NCI-H146 treated with DMSO at 0.1 percent for 48 hours (cell line): ENCODE data around the gene CBX5.
"Not testable (repeated sequence)": the region's sequence is repeated elsewhere in the genome, so short reads cannot be mapped to it uniquely, and the experiment has no call there.

Experiments
- DNase-seq: peaks from one replicate; lab custom pipeline; 2025; ENCODE audit not compliant: unreplicated experiment; lab: John Stamatoyannopoulos, UW

The CBX5 gene

DNA sequence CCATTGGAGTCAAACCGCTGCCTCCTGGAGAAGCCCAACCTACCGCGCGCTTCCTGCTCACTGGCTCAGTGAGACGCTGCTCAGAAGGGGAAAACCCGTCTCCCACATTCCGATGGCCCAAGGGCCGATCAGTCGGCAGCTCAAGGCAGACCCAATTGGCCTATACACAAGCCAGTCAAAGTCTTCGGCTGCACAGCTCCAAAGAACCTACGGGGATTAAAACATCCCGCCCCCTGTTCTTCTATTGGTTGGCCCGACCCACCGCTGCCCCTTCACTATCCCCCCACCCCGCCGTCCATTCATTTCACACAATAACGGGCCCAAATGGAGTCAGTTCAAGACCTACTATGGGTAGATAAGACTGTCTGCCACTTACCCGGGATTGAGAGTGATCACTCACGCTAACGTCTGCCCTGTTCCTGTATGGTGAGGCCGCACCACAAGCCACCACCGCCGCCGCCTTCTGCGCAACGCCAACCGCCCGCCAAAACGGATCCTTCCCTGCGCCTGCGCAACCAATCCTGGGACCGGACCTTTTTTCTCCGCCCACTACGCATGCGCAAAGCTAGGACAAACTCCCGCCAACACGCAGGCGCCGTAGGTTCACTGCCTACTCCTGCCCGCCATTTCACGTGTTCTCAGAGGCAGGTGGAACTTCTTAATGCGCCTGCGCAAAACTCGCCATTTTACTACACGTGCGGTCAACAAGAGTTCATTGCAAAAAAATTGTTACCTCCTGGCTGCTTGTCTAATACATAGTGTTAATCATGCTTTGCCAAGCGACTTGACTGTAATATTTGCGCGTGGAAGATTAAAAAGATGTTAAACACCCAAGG, at the start of gene CBX5:
CBX5 (minus strand) TSS at position 491 of the 836 bp plus-strand sequence. CDS start 22,472 bp downstream, outside the sequence.
- DNase-seq: peak; percentile 99

DNA sequence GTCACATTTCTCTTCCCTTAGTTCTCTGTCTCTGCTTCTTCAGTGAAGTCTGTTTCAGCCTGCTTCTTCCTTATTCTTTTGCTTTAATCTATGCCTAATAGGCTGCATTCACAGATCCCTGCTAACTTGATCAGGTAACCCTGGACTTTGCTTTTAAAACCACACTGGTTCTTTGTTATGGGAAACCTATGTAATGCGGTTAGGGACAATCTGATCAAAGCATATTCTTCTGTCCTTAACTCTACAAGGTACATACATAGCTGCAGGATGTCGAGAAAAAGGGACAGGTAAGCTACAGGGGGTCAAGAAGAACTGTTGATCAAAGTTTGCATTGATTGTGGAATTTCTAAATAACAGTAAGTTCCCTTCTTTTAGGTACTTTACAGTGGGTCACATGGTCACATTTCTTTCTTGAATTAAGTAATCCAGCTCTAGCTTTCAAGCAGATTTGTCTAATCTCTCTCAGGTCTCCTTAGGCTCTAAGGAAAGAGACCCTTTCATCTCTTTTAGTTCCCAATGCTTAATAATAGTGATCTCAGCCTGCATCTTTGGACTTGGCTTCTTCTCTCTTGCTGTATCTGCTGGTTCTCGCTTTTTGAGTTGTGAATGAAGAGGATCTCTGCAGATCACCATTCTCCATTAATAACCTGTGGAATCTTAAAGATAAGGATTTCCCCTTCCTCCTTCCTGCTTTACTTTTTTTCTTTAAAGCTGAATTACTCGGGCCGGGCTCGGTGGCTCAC, 48.8 kb upstream of the CBX5 start:
- DNase-seq: no peak

DNA sequence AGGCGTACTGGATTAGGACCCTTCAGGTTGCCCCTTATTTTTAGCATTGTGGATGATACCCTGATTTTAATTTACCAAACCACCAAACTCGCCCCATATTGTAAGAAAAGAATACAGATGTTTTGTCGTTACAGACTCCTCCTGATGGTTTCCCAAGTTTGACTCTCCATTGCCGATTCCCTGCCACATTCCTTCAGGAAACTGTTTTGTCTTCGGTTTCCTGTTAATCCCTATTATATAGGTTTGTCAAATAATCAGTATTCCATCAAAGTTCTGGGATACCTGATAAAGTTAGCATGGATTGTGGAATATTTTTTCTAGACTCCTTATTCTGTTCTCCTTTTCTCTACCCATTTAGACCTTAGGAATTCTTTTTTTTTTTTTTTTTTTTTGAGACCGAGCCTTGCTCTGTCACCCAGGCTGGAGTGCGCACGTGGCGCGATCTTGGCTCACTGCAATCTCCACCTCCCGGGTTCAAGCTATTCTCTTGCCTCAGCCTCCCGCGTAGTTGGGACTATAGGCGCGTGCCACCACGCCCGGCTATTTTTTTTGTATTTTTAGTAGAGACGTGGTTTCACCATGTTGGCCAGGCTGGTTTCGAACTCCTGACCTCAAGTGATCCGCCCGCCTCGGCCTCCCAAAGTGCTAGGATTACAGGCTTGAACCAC, 45.7 kb upstream of the CBX5 start:
- not testable (repeated sequence) for DNase-seq

DNA sequence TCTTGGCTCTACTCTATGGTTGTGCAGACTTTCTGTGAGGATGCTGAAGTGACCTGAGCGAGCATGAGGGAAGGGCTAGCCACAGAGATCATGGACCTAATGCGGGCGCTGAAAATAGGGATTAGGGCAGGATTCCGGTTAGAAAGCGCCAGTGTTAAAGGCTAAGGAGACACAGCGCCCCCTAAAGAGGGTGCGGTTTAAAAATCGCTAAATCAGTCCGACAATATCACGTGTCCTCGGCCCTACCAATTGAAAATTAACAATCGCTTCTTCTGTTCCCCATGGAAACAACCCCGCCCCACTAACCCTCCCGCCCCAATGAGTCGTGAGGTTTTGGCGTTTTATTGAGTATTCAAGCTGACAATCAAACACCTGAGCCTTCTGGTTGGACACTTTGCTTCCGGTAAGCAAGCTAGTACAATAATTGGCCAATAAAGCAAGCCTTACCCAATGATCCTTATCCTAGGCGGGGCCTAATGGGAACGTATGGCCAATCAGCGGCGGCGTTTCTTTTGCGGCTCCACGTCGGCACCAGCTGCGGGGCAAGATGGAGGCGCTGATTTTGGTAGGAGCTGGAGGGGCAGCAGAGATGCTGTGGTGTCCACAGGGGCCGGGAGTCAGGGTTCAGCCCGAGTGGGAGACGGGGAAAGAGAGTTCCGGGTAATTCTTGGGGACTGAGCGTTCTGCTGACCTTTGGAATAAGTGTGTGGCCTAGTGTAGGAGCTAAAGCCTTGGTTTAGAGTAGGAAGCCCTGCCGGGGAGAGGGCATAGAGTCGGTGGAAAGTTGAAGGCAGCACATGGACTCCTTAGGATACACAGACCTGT, 44.9 kb upstream of the CBX5 start, which contains the start of gene COPZ1:
COPZ1 (plus strand) TSS at position 515 of the 825 bp plus-strand sequence; CDS start at position 548, 33 bp downstream.
- DNase-seq: peak; percentile 100

DNA sequence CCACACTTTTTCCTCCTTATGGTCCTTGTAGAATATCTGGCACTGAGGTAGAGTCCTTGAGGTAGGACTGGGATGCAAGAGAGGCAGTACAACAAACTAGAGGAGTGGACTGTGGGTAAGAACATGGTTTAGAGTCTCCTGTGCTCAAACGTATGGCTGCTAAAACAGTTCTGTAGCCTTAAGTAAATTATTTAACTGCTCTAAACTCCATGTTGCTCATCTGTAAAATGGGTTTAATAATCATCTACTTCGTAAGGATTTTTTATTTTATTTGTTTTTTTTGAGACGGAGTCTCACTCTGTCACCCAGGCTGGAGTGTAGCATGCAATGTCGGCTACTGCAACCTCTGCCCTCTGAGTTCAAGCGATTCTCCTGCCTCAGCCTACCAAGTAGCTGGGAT, 41.4 kb upstream of the CBX5 start:
- DNase-seq: no peak

DNA sequence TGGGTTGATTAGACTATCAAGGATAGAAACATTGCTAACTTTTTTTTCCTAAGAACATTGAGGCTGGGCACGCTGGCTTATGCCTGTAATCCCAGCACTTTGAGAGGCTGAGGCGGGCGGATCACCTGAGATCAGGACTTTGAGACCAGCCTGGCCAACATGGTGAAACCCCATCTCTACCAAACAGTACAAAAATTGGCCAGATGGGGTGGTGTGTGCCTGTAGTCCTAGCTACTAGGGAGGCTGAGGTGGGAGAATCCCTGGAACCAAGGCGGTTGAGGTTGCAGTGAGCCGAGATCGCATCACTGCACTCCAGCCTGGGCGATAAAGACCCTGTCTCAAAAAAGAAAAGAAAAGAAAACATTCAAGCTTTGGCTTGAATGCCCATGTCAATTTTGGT, 32.4 kb upstream of the CBX5 start:
- DNase-seq: not testable (repeated sequence)

DNA sequence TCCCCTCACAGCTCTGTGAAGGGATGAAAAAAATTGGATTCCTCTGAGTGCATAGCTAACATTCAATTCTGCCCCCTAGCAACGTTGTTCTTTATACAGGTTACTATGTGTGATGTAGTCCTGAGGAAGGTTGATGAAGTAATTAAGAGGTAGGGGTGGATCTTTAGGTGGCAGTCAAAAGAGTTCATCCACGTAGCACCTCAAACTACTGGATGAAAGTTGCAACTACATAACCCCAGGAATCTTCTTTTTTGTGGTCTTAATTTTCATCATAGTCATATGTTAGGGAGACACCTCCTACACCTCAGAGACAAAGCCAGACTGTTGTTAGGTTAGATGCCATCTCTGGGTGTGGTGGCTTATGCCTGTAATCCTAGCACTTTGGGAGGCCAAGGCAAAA, 31.1 kb upstream of the CBX5 start:
- DNase-seq: no peak

DNA sequence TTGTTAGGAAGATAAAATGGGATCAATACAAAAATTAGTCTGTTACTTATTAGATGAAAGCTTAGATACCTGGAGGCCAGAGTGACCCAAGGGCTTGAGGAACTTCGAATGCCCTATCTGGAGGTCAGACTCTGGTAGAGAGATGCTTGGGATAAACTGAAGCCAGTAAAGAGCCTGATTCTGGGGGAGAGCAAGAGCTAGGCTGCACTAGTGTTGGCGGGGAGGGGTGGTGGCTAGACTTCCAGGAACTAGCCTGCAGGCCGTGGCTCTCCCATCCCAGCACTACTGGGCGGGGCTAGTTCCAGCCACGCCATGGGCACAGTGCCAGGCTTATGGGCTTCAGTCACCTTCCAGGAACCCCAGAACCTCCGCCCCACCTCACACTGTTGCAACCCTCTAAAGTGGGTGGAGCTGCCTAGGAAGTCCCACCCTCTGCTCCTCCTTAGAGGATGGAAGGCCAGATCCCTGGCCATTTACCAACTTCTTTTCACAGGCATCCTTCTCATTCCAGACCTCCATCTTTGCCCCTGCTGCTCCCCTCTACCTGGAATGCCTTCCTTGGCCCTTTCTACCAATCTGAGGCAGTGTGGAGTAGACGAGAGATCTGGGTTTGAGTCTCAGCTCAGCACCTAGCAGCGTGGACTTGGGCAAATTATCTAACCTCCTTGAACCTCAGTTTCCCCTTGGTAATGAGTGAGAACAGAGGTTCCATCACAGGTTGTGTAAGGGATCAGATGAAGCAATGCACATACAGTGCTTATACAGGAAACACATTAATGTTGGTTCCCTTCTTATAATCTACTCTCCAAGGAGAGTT, 27.2 kb upstream of the CBX5 start:
- DNase-seq: peak; percentile 16

DNA sequence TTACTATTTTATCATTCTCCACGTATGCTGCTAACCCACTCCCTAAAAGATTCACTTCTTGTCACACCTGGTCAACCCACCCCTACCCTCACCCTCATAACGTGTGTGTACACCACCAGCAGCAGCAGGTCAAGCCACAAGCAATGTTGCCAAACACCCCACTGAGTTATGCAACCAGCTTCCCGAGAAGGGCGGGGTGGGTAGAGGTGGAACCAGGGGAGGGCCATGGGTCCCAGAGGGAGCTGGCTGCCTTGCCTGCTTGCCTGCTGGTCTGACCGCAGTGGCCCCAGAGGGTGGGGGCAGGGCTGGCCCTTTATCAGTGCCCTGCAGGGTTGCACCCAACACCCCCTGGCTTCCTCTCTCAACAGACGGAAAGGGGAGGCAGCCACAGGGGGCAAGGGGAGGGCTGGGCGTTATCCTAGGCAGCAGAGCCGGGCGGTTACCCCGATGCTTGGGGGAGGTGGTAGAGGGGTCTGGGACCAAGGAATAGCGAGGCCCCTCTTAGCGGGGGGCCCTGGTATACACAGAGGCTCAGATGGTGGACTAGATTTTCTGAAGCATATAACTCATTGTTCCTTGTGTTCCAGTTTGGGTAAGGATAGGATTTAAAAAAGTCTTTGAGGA, 24.4 kb upstream of the CBX5 start:
- peak; percentile 36 for DNase-seq

DNA sequence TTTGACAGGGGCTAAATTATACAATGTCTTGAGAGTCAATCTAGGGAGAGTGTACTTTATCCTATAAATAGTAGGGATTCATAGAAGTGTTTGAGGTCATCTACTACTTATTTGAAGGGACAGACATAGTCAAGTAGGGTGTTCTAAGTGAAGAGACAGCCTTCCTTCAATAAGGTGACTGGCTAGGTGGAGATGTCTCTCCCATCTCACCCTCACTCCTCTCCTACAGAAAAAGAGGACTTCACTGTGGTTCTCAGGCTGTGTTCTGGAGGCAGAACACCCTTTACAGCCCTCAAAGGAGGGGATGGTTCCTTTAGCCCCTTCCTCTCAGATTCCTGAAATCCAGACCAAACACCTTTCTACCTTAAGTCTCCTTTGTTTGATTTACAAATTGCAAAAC, 23.7 kb upstream of the CBX5 start:
- no peak for DNase-seq

DNA sequence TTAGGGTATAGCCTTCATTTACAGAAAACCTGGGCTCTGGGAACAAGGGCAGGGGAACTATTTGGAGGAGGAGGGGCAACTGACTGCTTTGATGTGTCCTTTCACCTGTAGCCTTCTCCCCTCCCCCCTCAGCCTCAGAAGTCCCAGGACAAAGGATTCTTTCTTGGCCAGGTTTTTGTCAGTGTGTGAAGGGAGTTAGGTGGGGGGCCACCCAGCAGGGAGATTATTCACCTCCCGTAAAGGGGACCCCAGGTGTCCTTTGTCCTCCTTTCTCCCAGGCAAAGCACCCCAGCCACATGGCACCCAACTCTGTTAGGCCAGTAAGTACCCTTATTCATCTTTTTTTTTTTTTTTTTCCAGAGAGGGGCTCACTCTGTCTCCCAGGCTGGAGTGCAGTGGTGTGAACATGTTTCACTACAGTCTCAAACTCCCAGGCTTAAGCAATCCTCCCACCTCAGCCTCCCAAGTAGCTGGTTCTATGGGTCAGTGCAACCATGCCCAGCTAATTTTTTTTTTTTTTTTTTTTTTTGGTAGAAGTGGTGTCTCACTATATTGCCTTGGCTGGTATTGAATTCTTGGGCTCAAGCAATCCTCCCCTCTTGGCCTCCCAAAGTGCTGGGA, 21.6 kb upstream of the CBX5 start:
- DNase-seq: no peak

DNA sequence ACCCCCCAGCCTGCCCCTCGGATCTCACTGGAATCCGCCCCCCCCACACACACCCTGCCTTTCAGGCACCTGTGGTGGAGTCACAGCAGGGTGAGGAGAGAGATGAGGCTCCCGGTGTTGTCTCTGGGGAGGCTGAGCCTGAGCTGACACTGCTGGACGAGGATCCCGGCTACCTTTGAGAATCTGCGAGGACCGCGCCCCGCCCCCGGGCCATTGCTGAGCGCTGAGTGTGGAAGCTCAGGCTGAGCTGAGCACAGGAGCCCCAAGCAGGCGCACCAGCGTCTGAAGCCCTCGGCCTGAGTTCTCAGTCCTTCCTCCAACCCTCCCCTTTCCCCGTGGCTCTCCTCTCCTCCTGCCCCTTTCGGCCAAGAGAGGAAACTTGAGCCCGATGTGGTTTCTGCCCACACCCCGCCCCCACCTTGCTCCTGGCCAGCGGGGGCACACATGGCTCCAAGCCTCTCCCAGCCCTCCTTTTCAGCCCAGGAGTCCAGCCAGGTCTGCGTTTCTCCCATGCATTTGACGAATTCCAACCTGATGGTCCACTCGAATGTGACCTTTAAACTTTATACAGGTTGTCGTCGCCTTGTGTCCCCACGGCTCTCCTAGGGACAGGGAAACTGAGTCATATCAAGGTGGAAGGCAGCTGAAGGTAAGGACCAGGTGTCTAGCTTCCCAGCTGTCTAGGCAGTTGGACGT, 21.0 kb upstream of the CBX5 start, which contains the start of gene NFE2:
NFE2 (minus strand) TSS at position 284 of the 696 bp plus-strand sequence. CDS start 5,767 bp downstream, outside the sequence.
- peak; percentile 43 for DNase-seq

DNA sequence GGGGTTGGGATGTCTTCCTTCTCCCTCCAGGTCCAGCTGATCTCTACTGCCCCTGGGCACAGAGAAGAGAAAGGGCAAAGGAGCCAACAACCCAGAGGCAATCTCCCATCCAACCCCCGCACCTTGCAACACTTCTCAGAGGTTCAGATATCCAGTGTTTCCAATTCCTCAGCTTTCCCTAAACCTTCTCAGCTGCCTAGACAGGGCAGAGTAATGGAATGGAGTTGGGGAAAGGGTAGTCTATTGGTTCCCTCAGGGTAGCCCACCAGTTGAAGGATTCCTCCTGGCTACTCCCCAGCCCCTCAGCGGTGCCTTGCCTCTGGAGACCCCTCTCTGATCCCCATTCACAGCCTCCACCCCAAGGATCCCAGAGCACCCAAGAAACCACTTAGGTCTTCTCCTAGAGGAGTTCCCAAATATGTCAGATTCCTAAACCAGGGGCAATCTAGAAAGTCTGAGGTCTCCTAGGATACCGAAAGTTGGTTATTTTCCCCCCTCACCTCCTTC, 20.4 kb upstream of the CBX5 start:
- no peak for DNase-seq

DNA sequence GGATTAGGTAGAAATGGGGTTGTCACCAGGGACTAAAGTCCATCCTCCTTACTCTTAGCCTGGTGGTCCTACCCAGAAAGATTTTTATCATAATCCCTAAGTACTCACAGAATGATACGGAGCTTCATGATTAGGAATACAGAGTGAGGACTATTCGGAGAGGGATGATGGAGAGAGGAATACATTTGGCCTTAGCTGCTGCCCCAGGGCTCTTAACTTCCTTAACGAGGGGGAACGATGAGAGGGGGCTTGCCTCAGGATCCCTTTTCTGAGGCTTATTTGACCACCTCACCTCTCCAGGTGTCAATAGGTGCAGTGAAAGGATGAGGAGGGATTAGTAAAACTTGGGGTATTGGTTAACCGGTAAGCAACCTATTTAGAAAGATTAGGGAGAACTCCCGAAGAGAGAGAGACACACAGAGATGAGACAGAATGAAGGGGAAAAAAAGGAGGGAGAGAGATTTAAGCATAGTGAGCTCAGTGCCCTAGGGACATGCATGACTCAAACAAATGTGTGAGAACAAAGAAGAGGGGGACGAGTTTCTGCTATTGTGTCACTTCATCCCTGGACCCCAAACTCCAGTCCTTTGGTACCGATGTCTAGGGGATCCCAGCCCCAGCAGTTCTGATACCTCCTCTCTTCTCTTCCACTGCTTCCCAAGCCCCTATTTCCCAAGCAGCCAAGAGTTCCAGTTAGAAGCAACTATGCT, 19.7 kb upstream of the CBX5 start:
- DNase-seq: no peak

DNA sequence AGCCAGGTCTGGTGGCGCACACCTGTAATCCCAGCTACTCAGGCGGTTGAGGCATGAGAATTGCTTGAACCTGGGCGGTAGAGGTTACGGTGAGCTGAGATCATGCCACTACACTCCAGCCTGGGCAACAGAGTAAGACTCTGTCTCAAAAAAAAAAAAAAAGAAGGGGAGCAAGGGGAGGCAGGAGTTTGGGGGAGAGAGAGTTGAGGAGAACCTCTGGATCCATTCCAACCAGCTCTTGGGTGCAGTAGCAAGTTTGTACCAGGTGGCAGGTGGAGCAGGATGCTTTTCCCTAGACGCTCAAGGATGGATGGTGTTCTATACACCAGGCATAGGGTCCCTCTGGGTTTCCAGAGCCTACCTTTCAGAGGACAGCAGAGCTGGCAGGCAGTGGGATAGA, 19.0 kb upstream of the CBX5 start:
- no peak for DNase-seq

DNA sequence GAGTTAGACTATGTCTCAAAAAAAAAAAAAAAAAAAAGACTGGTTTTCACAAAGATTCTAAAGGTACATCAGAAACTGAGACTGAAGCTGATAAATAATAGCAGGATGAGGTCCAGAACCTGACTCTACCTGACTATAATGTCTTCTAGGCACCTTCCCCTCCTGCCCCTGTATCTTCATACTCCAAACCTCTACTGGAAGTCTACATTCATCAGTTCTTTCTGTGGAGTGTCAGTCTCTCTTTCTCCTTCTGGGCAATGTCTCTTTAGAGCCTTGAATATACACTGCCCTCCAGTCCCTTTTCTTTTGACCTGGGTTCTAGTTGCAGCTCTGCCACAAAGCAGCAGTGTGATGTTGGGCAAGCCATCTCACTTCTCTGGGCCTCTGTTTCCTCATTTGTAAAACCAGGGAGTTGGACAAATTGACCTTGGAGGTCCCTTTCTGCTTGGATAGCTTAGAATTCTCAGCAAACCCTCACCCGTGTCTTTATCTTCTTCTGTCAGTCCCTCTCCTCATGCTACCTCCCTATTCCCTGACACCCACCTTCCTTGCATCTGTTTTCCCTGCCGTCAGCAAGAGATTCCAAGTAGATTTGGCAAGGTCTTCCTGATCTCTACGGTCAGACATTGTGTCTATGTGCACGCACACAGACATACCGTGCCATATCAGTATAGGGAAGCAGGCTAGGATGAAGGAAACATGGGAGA, 16.6 kb upstream of the CBX5 start:
- no peak for DNase-seq
